HG03103 (cell line): ENCODE results near the gene TSHZ3.

Source experiments
- ATAC-seq: cut with Tn5 transposase; IDR thresholded peaks from one replicate; pipeline ENCODE4 v1.9.1; 2021; ENCODE audit warnings: low read depth; ENCODE audit not compliant: unreplicated experiment

TSHZ3 gene

GRCh38 chr19:31290931-31291590, 58.2 kb downstream of the TSHZ3 start:
- no peak for ATAC-seq

GRCh38 chr19:31289976-31290375, 59.3 kb downstream of the TSHZ3 start:
- no peak for ATAC-seq

GRCh38 chr19:31289381-31289880, 59.8 kb downstream of the TSHZ3 start:
- ATAC-seq: no peak

GRCh38 chr19:31286491-31286890, 62.7 kb downstream of the TSHZ3 start:
- no peak for ATAC-seq

GRCh38 chr19:31285744-31286143, 63.5 kb downstream of the TSHZ3 start:
- no peak for ATAC-seq

GRCh38 chr19:31284621-31285020, 64.6 kb downstream of the TSHZ3 start:
- no peak for ATAC-seq

- ATAC-seq: no peak
Observed at GRCh38 chr19:31283701-31284100, 65.5 kb downstream of the TSHZ3 start.

GRCh38 chr19:31282346-31282745, 66.9 kb downstream of the TSHZ3 start:
- ATAC-seq: no peak

GRCh38 chr19:31280287-31281006, 68.8 kb downstream of the TSHZ3 start:
- no peak for ATAC-seq

- ATAC-seq: no peak
Observed at GRCh38 chr19:31279436-31279765, 69.8 kb downstream of the TSHZ3 start.

GRCh38 chr19:31278555-31279435, 70.4 kb downstream of the TSHZ3 start:
- ATAC-seq: no peak

- ATAC-seq: no peak
Observed at GRCh38 chr19:31277516-31277915, 71.7 kb downstream of the TSHZ3 start.

GRCh38 chr19:31276831-31277230, 72.4 kb downstream of the TSHZ3 start:
- no peak for ATAC-seq

GRCh38 chr19:31275068-31275334, 74.2 kb downstream of the TSHZ3 start:
- ATAC-seq: no peak

GRCh38 chr19:31274251-31275067, 74.8 kb downstream of the TSHZ3 start:
- no peak for ATAC-seq

- ATAC-seq: no peak
Observed at GRCh38 chr19:31272583-31273106, 76.6 kb downstream of the TSHZ3 start.

GRCh38 chr19:31271306-31271911, 77.8 kb downstream of the TSHZ3 start:
- no peak for ATAC-seq

- no peak for ATAC-seq
Observed at GRCh38 chr19:31270897-31271296, 78.3 kb downstream of the TSHZ3 start.

GRCh38 chr19:31269425-31270127, 79.7 kb downstream of the TSHZ3 start:
- no peak for ATAC-seq
